ENCODE measurements around the gene LCLAT1. TPM values are rescaled to one million over a fixed set of nuclear protein-coding genes. Genes with fewer than 3 reads are reported as not detected.

Gene LCLAT1
- total and polyA plus RNA-seq, 4 donors: 2.4 to 14.6 (median 10.7) TPM

DNA sequence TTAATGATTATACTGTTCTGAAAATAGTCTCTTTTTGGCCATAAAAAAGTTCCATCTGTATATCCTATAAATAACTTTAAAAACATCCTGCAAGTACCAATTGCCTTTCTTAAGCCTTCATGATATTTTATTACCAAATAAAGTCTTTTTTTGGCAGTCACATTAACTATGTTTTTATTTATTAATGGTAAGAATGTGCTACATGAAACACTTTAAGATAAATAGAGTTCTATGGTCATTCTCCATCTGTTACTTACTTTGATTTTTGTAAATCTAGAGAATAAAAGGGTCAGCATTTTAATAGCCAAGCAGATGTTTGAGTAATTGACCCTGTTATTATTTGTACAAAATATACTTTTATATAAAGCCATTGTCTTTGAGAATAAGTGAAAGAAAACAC lies 52.6 kb downstream of the LCLAT1 start:
- Histone ChIP-seq H3K4me1 (ENCODE audit: control insufficient read depth in 4 of 4, insufficient read depth in 4 of 4, low read length in 3 of 4) (no peaks in the 10 kb centered on the region), H3K9ac (ENCODE audit: low read depth in 1 of 2, low read length in 2 of 2) (no peak overlapping the region), H3K36me3 (ENCODE audit: control insufficient read depth in 4 of 4, insufficient read depth in 3 of 4, low read depth in 1 of 4, low read length in 3 of 4) (no peaks in the 10 kb centered on the region), H3K27me3 (ENCODE audit: control insufficient read depth in 4 of 4, insufficient read depth in 4 of 4, low read length in 3 of 4) (no peaks in the 10 kb centered on the region), H3K9me3 (ENCODE audit: control insufficient read depth in 4 of 4, low read length in 3 of 4) (peaks cover 4 to 16% (median 6%) of the 10 kb centered on the region in 4 donors), H3K27ac (ENCODE audit: low read depth in 1 of 2, low read length in 2 of 2) (no peak overlapping the region), H3K4me3 (ENCODE audit: low read depth in 1 of 3, low read length in 3 of 3) (no peak overlapping the region)
- TF ChIP-seq YY1 (IDR thresholded peaks at IDR 0.05) (no peak), RXRA (IDR thresholded peaks at IDR 0.05) (no peak), EGR1 (IDR thresholded peaks at IDR 0.05; ENCODE audit: low read depth in 2 of 2) (no peak), HNF4A (conservative IDR thresholded peaks at IDR 0.05) (no peak), HNF4G (IDR thresholded peaks at IDR 0.05) (no peak), SP1 (IDR thresholded peaks at IDR 0.05) (no peak), RAD21 (IDR thresholded peaks at IDR 0.05) (no peak), GABPA (IDR thresholded peaks at IDR 0.05 in 1 of 2, conservative IDR thresholded peaks at IDR 0.05 in 1 of 2) (no peak)
- TF ChIP-seq, protein P1, sequence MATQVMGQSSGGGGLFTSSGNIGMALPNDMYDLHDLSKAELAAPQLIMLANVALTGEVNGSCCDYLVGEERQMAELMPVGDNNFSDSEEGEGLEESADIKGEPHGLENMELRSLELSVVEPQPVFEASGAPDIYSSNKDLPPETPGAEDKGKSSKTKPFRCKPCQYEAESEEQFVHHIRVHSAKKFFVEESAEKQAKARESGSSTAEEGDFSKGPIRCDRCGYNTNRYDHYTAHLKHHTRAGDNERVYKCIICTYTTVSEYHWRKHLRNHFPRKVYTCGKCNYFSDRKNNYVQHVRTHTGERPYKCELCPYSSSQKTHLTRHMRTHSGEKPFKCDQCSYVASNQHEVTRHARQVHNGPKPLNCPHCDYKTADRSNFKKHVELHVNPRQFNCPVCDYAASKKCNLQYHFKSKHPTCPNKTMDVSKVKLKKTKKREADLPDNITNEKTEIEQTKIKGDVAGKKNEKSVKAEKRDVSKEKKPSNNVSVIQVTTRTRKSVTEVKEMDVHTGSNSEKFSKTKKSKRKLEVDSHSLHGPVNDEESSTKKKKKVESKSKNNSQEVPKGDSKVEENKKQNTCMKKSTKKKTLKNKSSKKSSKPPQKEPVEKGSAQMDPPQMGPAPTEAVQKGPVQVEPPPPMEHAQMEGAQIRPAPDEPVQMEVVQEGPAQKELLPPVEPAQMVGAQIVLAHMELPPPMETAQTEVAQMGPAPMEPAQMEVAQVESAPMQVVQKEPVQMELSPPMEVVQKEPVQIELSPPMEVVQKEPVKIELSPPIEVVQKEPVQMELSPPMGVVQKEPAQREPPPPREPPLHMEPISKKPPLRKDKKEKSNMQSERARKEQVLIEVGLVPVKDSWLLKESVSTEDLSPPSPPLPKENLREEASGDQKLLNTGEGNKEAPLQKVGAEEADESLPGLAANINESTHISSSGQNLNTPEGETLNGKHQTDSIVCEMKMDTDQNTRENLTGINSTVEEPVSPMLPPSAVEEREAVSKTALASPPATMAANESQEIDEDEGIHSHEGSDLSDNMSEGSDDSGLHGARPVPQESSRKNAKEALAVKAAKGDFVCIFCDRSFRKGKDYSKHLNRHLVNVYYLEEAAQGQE (IDR thresholded peaks at IDR 0.05): no peak
- TF ChIP-seq, protein P2, sequence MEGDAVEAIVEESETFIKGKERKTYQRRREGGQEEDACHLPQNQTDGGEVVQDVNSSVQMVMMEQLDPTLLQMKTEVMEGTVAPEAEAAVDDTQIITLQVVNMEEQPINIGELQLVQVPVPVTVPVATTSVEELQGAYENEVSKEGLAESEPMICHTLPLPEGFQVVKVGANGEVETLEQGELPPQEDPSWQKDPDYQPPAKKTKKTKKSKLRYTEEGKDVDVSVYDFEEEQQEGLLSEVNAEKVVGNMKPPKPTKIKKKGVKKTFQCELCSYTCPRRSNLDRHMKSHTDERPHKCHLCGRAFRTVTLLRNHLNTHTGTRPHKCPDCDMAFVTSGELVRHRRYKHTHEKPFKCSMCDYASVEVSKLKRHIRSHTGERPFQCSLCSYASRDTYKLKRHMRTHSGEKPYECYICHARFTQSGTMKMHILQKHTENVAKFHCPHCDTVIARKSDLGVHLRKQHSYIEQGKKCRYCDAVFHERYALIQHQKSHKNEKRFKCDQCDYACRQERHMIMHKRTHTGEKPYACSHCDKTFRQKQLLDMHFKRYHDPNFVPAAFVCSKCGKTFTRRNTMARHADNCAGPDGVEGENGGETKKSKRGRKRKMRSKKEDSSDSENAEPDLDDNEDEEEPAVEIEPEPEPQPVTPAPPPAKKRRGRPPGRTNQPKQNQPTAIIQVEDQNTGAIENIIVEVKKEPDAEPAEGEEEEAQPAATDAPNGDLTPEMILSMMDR (IDR thresholded peaks at IDR 0.05; ENCODE audit: low read depth, low read length, missing input control): no peak
- TF ChIP-seq, protein P3, sequence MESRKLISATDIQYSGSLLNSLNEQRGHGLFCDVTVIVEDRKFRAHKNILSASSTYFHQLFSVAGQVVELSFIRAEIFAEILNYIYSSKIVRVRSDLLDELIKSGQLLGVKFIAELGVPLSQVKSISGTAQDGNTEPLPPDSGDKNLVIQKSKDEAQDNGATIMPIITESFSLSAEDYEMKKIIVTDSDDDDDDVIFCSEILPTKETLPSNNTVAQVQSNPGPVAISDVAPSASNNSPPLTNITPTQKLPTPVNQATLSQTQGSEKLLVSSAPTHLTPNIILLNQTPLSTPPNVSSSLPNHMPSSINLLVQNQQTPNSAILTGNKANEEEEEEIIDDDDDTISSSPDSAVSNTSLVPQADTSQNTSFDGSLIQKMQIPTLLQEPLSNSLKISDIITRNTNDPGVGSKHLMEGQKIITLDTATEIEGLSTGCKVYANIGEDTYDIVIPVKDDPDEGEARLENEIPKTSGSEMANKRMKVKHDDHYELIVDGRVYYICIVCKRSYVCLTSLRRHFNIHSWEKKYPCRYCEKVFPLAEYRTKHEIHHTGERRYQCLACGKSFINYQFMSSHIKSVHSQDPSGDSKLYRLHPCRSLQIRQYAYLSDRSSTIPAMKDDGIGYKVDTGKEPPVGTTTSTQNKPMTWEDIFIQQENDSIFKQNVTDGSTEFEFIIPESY (IDR thresholded peaks at IDR 0.05): no peak
- no peak for DNase-seq (ENCODE audit: low spot score)

DNA sequence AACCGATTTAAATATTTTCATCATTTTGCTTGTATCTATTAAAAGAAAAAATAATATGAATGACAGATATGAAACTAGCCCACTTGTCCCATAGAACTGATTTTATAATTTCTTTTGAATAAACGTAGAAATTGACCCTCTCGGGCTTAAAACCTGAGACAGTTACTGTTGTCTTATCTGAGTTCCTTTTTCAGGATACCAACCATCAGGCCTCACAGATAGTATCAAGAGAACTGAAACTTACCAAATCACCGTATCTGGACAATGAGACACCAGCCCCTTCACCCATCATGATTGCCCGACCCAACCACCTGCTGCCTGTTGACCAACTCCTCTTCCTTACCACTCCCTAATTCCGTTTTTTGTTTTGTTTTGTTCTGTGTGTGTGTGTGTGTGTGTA lies 53.7 kb downstream of the LCLAT1 start:
- Histone ChIP-seq H3K27me3 (ENCODE audit: control insufficient read depth in 4 of 4, insufficient read depth in 4 of 4, low read length in 3 of 4) (no peaks in the 10 kb centered on the region), H3K27ac (ENCODE audit: low read depth in 1 of 2, low read length in 2 of 2) (no peak overlapping the region), H3K4me1 (ENCODE audit: control insufficient read depth in 4 of 4, insufficient read depth in 4 of 4, low read length in 3 of 4) (peaks cover 0 to 3% (median 0%) of the 10 kb centered on the region in 4 donors), H3K36me3 (ENCODE audit: control insufficient read depth in 4 of 4, insufficient read depth in 3 of 4, low read depth in 1 of 4, low read length in 3 of 4) (no peaks in the 10 kb centered on the region), H3K4me3 (ENCODE audit: low read depth in 1 of 3, low read length in 3 of 3) (no peak overlapping the region), H3K9me3 (ENCODE audit: control insufficient read depth in 4 of 4, low read length in 3 of 4) (peaks cover 4 to 16% (median 6%) of the 10 kb centered on the region in 4 donors), H3K9ac (ENCODE audit: low read depth in 1 of 2, low read length in 2 of 2) (no peak overlapping the region)
- TF ChIP-seq RXRA (IDR thresholded peaks at IDR 0.05): no peak
- TF ChIP-seq, protein P3 (IDR thresholded peaks at IDR 0.05): no peak
- TF ChIP-seq NR2F2 (IDR thresholded peaks at IDR 0.05): no peak
- TF ChIP-seq FOXA2 (IDR thresholded peaks at IDR 0.05): no peak
- no peak for TF ChIP-seq TAF1 (conservative IDR thresholded peaks at IDR 0.05)
- TF ChIP-seq FOXA1 (IDR thresholded peaks at IDR 0.05): no peak
- WGBS: 98% methylated on average over 6 of the region's 6 CpGs
- no peak for DNase-seq (ENCODE audit: low spot score)
